ENCODE results near the gene ZNF668.

- TF ChIP-seq CTCF (conservative IDR thresholded peaks at IDR 0.05; ENCODE audit: low read depth in 2 of 2) = no peak
- TF ChIP-seq EZH2 (IDR thresholded peaks at IDR 0.05; ENCODE audit: low read depth, unreplicated experiment) = no peak
- TF ChIP-seq REST (IDR thresholded peaks at IDR 0.05; ENCODE audit: unreplicated experiment) = no peak
- no peak for TF ChIP-seq EZH2phosphoT487 (IDR thresholded peaks at IDR 0.05; ENCODE audit: unreplicated experiment)
- TF ChIP-seq POLR2AphosphoS5 (IDR thresholded peaks at IDR 0.05; ENCODE audit: low read depth) = no peak
- no peak for TF ChIP-seq CREB1 (CRISPR knock-in tag; IDR thresholded peaks at IDR 0.05; ENCODE audit: low read depth)
- TF ChIP-seq JUNB (IDR thresholded peaks at IDR 0.05; ENCODE audit: unreplicated experiment) = no peak
Observed at GRCh38 chr16:31085411-31085810, 11.4 kb upstream of the ZNF668 start.
